Duodenal mucosa (tissue), 2 donors: Measurements from ENCODE around the gene USB1.

Source experiments
- H3K27ac ChIP-seq: one replicate; pipeline ENCODE4 v1.7.0; 2013; ENCODE audit warnings: low read depth, low read length
- H3K27me3 ChIP-seq, 2 donors: one replicate each; pipeline ENCODE4 v1.7.0; 2013; ENCODE audit warnings: low read length in 2 of 2, control low read depth in 1 of 2; ENCODE audit not compliant: insufficient read depth in 2 of 2, control insufficient read depth in 1 of 2
- H3K36me3 ChIP-seq, 2 donors: one replicate each; pipeline ENCODE4 v1.7.0; 2013; ENCODE audit warnings: low read length in 2 of 2, control low read depth in 1 of 2; ENCODE audit not compliant: insufficient read depth in 2 of 2, control insufficient read depth in 1 of 2
- H3K4me1 ChIP-seq, 2 donors: one replicate each; pipeline ENCODE4 v1.7.0; 2013; ENCODE audit warnings: low read length in 2 of 2, control low read depth in 1 of 2; ENCODE audit not compliant: insufficient read depth in 2 of 2, control insufficient read depth in 1 of 2
- H3K4me3 ChIP-seq, 2 donors: one replicate each; pipeline ENCODE4 v1.7.0; 2013; ENCODE audit warnings: low read length in 2 of 2, low read depth in 1 of 2
- H3K9ac ChIP-seq, 2 donors: one replicate each; pipeline ENCODE4 v1.7.0; 2013; ENCODE audit warnings: low read length in 2 of 2, low read depth in 1 of 2
- H3K9me3 ChIP-seq, 2 donors: one replicate each; pipeline ENCODE4 v1.7.0; 2013; ENCODE audit warnings: low read length in 2 of 2, control low read depth in 1 of 2; ENCODE audit not compliant: control insufficient read depth in 1 of 2

Gene USB1

DNA sequence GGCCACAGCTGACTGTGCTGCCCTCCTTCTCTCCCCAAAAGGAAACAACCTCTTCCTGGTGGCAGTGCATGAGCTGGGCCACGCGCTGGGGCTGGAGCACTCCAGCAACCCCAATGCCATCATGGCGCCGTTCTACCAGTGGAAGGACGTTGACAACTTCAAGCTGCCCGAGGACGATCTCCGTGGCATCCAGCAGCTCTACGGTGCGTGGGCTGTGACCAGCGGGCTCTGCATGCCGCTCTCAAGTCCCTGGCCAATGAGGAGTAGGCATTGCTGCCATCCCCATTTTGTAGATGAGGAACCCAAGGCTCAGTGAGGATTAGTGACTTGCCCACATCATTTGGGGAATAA lies 39.3 kb downstream of the USB1 start:
- no peak overlapping the region for H3K4me3 ChIP-seq
- no peaks in the 10 kb centered on the region for H3K27me3 ChIP-seq
- H3K4me1 ChIP-seq: no peaks in the 10 kb centered on the region
- H3K9ac ChIP-seq: no peak overlapping the region
- H3K9me3 ChIP-seq: no peaks in the 10 kb centered on the region
- H3K36me3 ChIP-seq: peaks cover 44 to 76% of the 10 kb centered on the region in 2 donors
- H3K27ac ChIP-seq: no peak overlapping the region

DNA sequence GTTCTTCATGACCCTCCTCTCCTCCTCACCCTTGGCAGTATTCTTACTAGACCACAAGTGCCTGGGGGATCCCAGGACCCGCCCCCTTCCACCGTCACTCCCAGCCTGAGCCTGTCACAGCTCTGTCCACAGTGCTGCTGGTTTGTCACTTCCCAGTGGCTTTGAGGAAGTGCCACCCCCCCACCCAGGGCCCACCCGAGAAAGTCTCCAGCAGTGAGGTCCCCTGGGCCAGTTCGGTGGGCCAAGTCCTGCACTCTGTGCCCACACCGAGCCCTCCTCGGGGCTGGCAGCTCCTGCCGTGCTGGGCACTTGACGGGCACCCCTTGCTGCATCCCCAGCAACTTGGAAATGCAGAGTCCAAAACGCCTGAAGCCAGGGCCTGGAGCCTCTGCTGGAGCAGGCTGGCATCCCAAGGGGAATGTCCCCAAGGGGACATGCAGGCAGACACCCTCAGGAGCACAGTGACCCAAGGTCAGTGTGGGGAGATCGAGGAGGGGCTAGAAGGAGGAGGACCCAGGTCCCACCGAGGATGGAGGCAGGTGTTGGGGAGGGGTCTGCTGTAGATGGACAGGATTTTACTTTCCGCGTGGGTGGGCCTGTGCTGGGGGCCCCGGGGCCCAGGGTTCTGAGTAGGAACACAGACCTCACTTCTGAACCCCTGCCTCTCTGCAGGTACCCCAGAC lies 39.9 kb downstream of the USB1 start:
- no peaks in the 10 kb centered on the region for H3K27me3 ChIP-seq
- peaks cover 44 to 79% of the 10 kb centered on the region in 2 donors for H3K36me3 ChIP-seq
- no peaks in the 10 kb centered on the region for H3K9me3 ChIP-seq
- H3K4me3 ChIP-seq: no peak overlapping the region
- peaks cover under 1 to 3% of the 10 kb centered on the region in 2 donors for H3K4me1 ChIP-seq
- no peak overlapping the region for H3K9ac ChIP-seq
- no peak overlapping the region for H3K27ac ChIP-seq

GRCh38 chr16:58041628-58041955 lies 40.4 kb downstream of the USB1 start:
- Histone ChIP-seq H3K4me3 (no peak overlapping the region), H3K4me1 (peaks cover 6 to 8% of the 10 kb centered on the region in 2 donors), H3K27ac (no peak overlapping the region), H3K9ac (no peak overlapping the region), H3K36me3 (peaks cover 44 to 79% of the 10 kb centered on the region in 2 donors), H3K9me3 (no peaks in the 10 kb centered on the region), H3K27me3 (no peaks in the 10 kb centered on the region)

DNA sequence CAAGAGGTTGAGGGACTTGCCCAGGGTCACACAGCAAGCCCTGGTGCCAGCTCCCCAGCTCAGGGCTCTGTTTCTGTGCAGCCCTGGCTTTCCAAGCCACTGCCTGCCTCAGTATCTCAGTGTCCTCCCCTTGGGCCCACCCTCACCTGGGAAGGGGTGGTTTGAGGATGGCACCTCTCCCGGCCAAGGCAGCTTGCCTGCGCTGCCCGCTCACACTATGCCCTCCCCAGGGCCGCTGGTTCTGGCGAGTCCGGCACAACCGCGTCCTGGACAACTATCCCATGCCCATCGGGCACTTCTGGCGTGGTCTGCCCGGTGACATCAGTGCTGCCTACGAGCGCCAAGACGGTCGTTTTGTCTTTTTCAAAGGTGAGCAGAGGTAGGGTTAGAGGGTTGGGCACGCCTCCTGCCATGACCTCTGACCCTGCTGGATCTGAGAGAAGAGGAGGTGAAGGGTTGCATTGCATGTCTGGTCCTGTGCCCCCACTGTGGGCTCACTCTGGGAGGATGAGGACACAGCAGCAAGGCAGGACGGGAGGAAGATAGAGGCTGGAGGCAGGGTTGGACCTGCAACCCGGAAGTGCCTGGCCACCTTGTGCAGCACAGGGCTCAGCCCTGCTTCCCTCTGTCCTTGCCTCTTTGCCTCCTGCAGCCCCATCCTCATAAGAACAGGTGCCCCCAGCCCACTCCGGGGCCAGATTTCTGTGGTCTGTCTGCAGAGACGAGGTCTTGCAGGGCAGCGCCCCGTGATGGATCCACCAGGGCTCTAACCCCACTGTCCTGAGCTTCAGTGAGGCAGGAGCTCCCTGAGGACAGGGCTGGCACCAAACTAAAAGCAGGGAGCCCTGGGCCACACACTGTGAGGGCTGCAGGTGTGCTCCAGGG lies 41.0 kb downstream of the USB1 start:
- Histone ChIP-seq H3K36me3 (peaks cover 44 to 76% of the 10 kb centered on the region in 2 donors), H3K27me3 (no peaks in the 10 kb centered on the region), H3K4me1 (peaks cover 12 to 14% of the 10 kb centered on the region in 2 donors), H3K4me3 (no peak overlapping the region), H3K9me3 (no peaks in the 10 kb centered on the region), H3K27ac (no peak overlapping the region), H3K9ac (no peak overlapping the region)

GRCh38 chr16:58042886-58043515 lies 41.8 kb downstream of the USB1 start:
- no peak overlapping the region for H3K4me3 ChIP-seq
- no peaks in the 10 kb centered on the region for H3K27me3 ChIP-seq
- H3K9ac ChIP-seq: no peak overlapping the region
- H3K4me1 ChIP-seq: peaks cover 13 to 16% of the 10 kb centered on the region in 2 donors
- H3K36me3 ChIP-seq: peaks cover 44 to 68% of the 10 kb centered on the region in 2 donors
- no peak overlapping the region for H3K27ac ChIP-seq
- no peaks in the 10 kb centered on the region for H3K9me3 ChIP-seq

- Histone ChIP-seq H3K27me3 (no peaks in the 10 kb centered on the region), H3K9me3 (no peaks in the 10 kb centered on the region), H3K9ac (no peak overlapping the region), H3K27ac (no peak overlapping the region), H3K4me3 (no peak overlapping the region), H3K36me3 (peaks cover 40 to 61% of the 10 kb centered on the region in 2 donors), H3K4me1 (peaks cover 13 to 16% of the 10 kb centered on the region in 2 donors)
These were observed 42.5 kb downstream of the USB1 start for GRCh38 chr16:58043571-58044155.

DNA sequence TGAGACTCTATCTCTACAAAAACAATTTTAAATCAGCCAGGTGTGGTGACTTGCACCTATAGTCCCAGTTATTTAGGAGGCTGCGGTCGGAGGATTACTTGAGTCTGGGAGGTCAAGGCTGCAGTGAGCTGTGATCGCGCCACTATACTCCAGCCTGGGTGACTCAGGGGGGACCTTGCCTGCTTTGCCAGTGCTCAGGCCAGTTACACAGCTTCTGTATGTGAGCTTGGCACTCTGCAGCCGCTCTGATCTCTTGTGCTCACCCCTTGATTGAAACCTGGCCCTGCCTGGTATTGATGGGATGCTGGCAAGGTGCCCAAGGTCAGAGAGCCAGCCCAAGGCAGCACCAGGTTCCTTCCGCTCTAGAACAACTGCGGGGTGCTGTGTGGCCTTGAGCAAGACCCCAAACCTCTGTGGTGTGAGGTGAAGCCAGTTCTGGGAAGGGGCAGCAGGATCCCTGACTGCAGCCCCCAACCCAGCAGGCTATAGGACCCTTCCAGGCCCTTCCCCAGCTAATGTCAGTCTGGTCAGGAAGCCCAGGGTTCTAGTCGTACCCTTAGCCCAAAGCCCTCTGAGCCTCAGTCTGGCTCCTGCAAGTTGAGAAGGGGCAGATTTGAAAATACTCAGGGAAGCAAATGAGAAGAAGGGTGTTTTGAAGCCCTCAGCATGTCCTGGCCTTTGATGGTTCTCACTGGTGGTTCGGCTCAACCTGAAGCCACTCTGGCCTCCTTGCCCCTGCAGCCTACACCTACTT lies 43.2 kb downstream of the USB1 start:
- no peak overlapping the region for H3K4me3 ChIP-seq
- no peak overlapping the region for H3K9ac ChIP-seq
- H3K4me1 ChIP-seq: peaks cover 13 to 16% of the 10 kb centered on the region in 2 donors
- H3K27me3 ChIP-seq: no peaks in the 10 kb centered on the region
- no peaks in the 10 kb centered on the region for H3K9me3 ChIP-seq
- no peak overlapping the region for H3K27ac ChIP-seq
- H3K36me3 ChIP-seq: peaks cover 39 to 54% of the 10 kb centered on the region in 2 donors

DNA sequence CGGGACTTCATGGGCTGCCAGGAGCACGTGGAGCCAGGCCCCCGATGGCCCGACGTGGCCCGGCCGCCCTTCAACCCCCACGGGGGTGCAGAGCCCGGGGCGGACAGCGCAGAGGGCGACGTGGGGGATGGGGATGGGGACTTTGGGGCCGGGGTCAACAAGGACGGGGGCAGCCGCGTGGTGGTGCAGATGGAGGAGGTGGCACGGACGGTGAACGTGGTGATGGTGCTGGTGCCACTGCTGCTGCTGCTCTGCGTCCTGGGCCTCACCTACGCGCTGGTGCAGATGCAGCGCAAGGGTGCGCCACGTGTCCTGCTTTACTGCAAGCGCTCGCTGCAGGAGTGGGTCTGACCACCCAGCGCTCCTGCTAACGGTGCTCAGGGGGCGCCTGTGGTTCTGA lies 43.9 kb downstream of the USB1 start:
- H3K27me3 ChIP-seq: no peaks in the 10 kb centered on the region
- peaks cover 13 to 16% of the 10 kb centered on the region in 2 donors for H3K4me1 ChIP-seq
- no peak overlapping the region for H3K9ac ChIP-seq
- peaks cover 33 to 47% of the 10 kb centered on the region in 2 donors for H3K36me3 ChIP-seq
- H3K4me3 ChIP-seq: no peak overlapping the region
- no peaks in the 10 kb centered on the region for H3K9me3 ChIP-seq
- H3K27ac ChIP-seq: no peak overlapping the region

DNA sequence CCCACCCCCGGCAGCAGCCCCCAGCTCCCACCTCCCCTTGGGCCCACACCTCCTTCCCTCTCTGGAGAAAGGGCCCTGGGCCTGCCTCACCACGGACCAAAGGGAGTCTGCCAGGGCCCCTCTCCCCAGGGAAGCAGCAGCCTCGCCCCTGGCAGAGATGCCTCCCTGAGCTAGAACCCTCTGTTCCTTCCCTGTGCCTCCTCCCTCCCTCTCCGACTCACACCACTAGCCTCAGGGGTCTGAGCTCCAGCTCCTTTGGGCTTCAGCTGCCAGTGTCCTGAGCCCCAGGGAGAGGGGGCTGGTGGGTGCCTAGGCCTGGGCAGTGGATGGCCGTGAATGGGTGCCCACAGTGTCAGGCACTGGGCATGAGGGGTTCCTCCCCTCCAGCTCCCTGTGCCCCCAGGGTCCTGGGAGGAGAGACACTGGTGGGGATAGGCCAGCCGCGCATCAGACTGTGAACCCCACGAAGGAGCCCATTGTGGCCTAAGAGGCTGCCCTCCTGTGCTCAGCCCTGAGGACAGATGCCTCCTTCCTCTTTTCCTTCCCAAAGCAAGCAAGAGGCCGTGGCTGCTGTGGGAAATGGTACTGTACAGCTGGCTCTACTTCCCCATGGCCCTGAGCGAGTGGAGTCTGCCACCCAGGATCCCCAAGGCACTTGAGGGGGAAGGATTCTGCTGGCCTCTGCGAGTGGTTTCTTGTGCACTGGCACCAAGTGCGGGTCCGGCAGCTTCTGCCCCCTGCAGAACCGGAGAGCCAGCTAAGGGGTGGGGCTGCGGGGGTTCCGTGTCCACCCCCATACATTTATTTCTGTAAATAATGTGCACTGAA lies 45.1 kb downstream of the USB1 start:
- peaks cover 13 to 16% of the 10 kb centered on the region in 2 donors for H3K4me1 ChIP-seq
- H3K27ac ChIP-seq: no peak overlapping the region
- no peaks in the 10 kb centered on the region for H3K27me3 ChIP-seq
- H3K9ac ChIP-seq: no peak overlapping the region
- peaks cover 21 to 37% of the 10 kb centered on the region in 2 donors for H3K36me3 ChIP-seq
- H3K9me3 ChIP-seq: no peaks in the 10 kb centered on the region
- peak overlapping the region in 1 of 2 donors; percentile 8 for H3K4me3 ChIP-seq
